GM18505 (cell line): Measurements from ENCODE around the gene GDI2.

Experiments used
- ATAC-seq: cut with Tn5 transposase; IDR thresholded peaks from one replicate; pipeline ENCODE4 v1.9.1; 2021; ENCODE audit not compliant: unreplicated experiment
- POLR2A ChIP-seq: IDR thresholded peaks from 4 replicates; pipeline ENCODE4 v1.6.1; 2011; ENCODE audit warnings: borderline replicate concordance; ENCODE audit not compliant: insufficient read depth, insufficient read length; ENCODE audit errors: extremely low read depth

GDI2 gene

GRCh38 chr10:5732141-5732540, 81.1 kb downstream of the GDI2 start:
- no peak for ATAC-seq
- TF ChIP-seq POLR2A: no peak

GRCh38 chr10:5731559-5731958, 81.7 kb downstream of the GDI2 start:
- TF ChIP-seq POLR2A: no peak
- no peak for ATAC-seq

- no peak for TF ChIP-seq POLR2A
- ATAC-seq: no peak
These were observed 82.5 kb downstream of the GDI2 start for GRCh38 chr10:5730766-5731165.

- no peak for TF ChIP-seq POLR2A
- no peak for ATAC-seq
These were observed 89.5 kb downstream of the GDI2 start for GRCh38 chr10:5723692-5724091.

- ATAC-seq: no peak
- no peak for TF ChIP-seq POLR2A
These were observed 93.1 kb downstream of the GDI2 start for GRCh38 chr10:5720182-5720581.

- no peak for ATAC-seq
- TF ChIP-seq POLR2A: no peak
These were observed 93.7 kb downstream of the GDI2 start for GRCh38 chr10:5719546-5719945.
